NCI-H2029 treated with DMSO at 0.1 percent for 48 hours (cell line): ENCODE results near the gene PLXND1.
"Not testable (repeated sequence)": the region's sequence is repeated elsewhere in the genome, so short reads cannot be mapped to it uniquely, and the experiment has no call there.

Experiments used
- DNase-seq: peaks from one replicate; lab custom pipeline; 2025; lab: John Stamatoyannopoulos, UW

The PLXND1 gene

DNA sequence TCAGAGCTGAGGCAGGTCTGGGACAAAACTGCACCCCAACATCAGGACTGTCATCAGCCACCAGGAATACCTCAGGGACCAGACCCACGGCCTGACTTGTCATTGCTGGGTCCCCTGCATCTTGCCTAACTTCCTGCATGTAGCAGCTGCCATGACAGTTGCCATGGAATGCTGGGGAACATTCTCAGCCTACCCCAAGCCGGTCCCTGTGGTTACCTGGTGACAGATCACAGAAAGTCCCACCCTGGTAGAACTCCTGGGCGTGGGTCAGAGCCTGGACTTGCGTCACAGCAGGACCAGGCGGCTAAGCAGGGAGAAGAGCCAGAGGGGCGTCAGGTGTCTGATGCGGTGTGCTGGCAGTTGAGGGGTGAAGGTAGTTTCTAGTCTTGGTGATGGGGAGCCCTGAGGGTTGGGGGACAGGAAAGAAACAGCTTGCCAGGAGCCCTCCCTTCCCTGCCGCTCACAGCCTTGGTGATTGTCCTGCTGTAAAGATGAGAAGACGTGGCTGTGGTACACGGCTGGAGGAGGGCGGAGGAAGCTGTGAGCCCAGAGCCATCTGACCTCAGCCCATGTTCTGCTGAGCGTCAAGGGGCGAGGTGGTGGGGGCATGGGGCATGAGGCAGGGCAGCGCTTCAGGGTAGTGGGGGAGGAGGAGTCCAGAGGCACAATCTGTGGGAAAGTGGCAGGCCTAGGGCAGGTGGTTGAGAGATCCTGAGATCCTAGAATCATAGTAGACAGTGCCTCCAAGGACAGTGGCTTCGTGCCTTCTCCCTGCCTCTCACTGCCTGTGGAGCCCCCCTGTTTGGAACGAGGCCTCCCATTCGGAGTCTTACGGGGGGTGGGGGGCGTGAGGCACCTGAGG, 58.1 kb downstream of the PLXND1 start:
- DNase-seq, result no peak

- no peak for DNase-seq
Observed at GRCh38 chr3:129547241-129547640, 59.2 kb downstream of the PLXND1 start.

GRCh38 chr3:129545951-129546350, 60.5 kb downstream of the PLXND1 start:
- DNase-seq, result not testable (repeated sequence)

DNA sequence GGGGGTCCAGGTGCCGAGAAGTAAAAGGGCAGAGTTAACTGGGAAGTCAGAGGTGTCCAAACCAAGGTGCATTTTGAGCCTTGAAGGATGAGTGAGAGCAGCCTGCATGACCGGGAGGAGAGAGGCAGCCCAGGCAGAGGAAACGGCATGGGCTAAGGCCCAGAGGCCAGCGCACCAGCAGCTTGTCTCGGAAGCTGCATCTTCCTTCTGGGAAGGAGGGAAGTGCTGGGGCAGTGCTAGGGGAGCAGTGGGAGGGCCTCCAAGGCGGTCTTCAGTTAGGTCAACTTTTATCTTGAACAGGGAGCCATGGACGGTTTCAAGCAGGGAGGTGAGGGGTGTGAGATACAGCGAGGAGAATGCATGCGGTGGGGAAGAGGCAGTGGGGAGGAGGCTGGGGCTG, 62.5 kb downstream of the PLXND1 start:
- no peak for DNase-seq

- DNase-seq, result no peak
Observed at GRCh38 chr3:129543156-129543790, 63.2 kb downstream of the PLXND1 start, which contains the start of gene H1-8. Gene H1-8 (plus strand): TSS chr3:129543175. CDS start chr3:129543219, 44 bp downstream.

DNA sequence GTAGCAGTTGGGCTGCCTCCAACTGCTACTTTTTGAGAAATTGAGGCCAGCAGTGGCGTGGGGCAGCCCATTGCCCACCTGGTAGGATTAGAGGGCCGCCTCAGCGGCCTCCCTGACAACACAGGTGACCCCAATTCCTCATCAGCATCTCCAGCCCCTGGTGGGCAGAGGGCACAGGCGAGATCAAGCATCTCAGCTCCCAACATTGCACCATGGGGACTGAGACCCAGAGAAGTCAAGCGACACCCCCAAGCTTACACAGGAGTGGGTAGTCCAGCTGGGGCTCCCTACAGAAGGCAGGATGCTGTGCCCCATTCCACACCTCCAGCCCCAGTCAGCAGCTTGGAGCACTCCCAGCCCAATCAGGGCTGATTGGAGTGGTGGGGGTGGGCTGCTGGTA, 63.7 kb downstream of the PLXND1 start:
- no peak for DNase-seq

GRCh38 chr3:129540776-129541516, 65.5 kb downstream of the PLXND1 start:
- DNase-seq, result no peak

- no peak for DNase-seq
Observed at GRCh38 chr3:129539206-129539605, 67.3 kb downstream of the PLXND1 start.

- no peak for DNase-seq
Observed at GRCh38 chr3:129536804-129537203, 69.7 kb downstream of the PLXND1 start.

- DNase-seq, result no peak
Observed at GRCh38 chr3:129536374-129536667, 70.2 kb downstream of the PLXND1 start.

DNA sequence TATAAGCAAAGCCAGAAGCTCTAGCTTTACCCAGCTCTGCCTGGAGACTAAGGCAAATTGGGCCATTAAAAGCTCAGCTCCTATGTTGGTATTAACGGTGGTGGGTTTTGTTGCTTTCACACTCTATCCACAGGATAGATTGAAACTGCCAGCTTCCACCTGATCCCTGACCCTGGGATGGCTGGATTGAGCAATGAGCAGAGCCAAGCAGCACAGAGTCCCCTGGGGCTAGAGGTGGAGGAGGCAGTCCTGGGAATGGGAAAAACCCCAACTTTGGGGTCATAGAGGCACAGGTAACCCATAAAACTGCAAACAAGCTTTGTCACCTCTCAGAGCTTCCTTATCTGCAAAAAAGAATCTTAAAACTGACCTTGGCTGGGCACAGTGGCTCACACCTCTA, 71.4 kb downstream of the PLXND1 start:
- no peak for DNase-seq

DNA sequence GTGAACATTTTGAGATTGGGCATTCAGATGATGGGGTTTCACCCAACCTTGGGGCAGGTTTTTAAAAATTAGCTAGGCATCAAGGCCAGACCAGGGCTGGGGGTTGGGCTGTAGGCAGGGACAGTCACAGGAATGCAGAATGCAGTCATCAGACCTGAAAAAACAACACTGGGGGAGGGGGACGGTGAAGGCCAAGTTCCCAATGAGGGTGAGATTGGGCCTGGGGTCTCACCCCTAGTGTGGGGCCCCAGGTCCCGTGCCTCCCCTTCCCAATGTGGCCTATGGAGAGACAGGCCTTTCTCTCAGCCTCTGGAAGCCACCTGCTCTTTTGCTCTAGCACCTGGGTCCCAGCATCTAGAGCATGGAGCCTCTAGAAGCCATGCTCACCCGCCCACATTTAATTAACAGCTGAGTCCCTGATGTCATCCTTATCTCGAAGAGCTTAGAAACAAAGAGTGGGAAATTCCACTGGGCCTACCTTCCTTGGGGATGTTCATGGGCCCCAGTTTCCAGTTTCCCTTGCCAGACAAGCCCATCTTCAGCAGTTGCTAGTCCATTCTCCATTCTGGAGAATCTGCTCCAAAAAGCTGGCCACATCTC, 71.9 kb downstream of the PLXND1 start:
- DNase-seq, result no peak

DNA sequence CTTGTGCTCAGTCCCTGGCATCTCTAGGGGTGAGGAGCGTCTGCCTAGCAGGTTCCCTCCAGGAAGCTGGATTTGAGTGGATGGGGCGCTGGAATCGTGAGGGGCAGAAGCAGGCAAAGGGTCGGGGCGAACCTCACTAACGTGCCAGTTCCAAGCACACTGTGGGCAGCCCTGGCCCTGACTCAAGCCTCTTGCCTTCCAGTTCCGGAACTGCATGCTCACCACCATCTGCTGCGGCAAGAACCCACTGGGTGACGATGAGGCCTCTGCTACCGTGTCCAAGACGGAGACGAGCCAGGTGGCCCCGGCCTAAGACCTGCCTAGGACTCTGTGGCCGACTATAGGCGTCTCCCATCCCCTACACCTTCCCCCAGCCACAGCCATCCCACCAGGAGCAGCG, 73.1 kb downstream of the PLXND1 start:
- DNase-seq, result no peak

GRCh38 chr3:129532261-129532660, 74.2 kb downstream of the PLXND1 start:
- no peak for DNase-seq

DNA sequence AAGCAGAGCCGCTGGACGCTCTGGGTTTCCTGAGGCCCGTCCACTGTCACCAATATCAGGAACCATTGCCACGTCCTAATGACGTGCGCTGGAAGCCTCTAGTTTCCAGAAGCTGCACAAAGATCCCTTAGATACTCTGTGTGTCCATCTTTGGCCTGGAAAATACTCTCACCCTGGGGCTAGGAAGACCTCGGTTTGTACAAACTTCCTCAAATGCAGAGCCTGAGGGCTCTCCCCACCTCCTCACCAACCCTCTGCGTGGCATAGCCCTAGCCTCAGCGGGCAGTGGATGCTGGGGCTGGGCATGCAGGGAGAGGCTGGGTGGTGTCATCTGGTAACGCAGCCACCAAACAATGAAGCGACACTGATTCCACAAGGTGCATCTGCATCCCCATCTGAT, 74.8 kb downstream of the PLXND1 start:
- no peak for DNase-seq

- DNase-seq, result no peak
Observed at GRCh38 chr3:129530821-129531220, 75.7 kb downstream of the PLXND1 start.

- DNase-seq, result no peak
Observed at GRCh38 chr3:129530251-129530791, 76.2 kb downstream of the PLXND1 start.

- no peak for DNase-seq
Observed at GRCh38 chr3:129529436-129530210, 76.9 kb downstream of the PLXND1 start.

- no peak for DNase-seq
Observed at GRCh38 chr3:129528589-129529100, 77.8 kb downstream of the PLXND1 start, which contains the start of gene RHO. Gene RHO (plus strand): TSS chr3:129528639. CDS start chr3:129528734, 95 bp downstream.

- no peak for DNase-seq
Observed at GRCh38 chr3:129527262-129527661, 79.2 kb downstream of the PLXND1 start.
